HepG2 (cell line): ENCODE measurements around the gene SIVA1. TPM values are rescaled to one million over a fixed set of nuclear protein-coding genes. Genes with fewer than 3 reads are reported as not detected.

Source experiments
- ATF7 ChIP-seq, 2 experiments: fragments of 450-650 bp in 1 of 2; sonication (generic) in 1 of 2; formaldehyde crosslinking in 1 of 2; IDR thresholded peaks; 2 replicates each; pipeline versions ENCODE4 v1.4.0 to v1.6.1; 2016 to 2020; ENCODE audit warnings: antibody characterized with exemption in 1 of 2, mild to moderate bottlenecking in 1 of 2, missing genetic modification reagents in 1 of 2
- GFI1 ChIP-seq: sonication (generic); formaldehyde crosslinking; IDR thresholded peaks from 2 replicates; pipeline ENCODE4 v1.5.0; 2020; ENCODE audit warnings: missing genetic modification reagents, mild to moderate bottlenecking, borderline replicate concordance
- JUNB ChIP-seq: sonication (generic); formaldehyde crosslinking; IDR thresholded peaks from 2 replicates; pipeline ENCODE4 v1.8.0; 2022; ENCODE audit warnings: missing genetic modification reagents, mild to moderate bottlenecking, borderline replicate concordance
- KDM3A ChIP-seq: IDR thresholded peaks from 2 replicates; pipeline ENCODE4 v1.6.1; 2018; ENCODE audit warnings: low read depth, missing compliant biosample characterization
- KDM5B ChIP-seq: sonication (generic); formaldehyde crosslinking; IDR thresholded peaks from 2 replicates; pipeline ENCODE4 v1.4.0; 2020; ENCODE audit warnings: missing genetic modification reagents, mild to moderate bottlenecking, borderline replicate concordance
- NFATC3 ChIP-seq: sonication (generic); formaldehyde crosslinking; IDR thresholded peaks from 2 replicates; pipeline ENCODE4 v1.5.1; 2020; ENCODE audit warnings: mild to moderate bottlenecking, missing genetic modification reagents
- PATZ1 ChIP-seq: sonication (generic); formaldehyde crosslinking; IDR thresholded peaks from 2 replicates; pipeline ENCODE4 v1.4.0; 2020; ENCODE audit warnings: missing genetic modification reagents
- PRPF4 ChIP-seq: fragments of 200-400 bp; formaldehyde crosslinking; IDR thresholded peaks from 2 replicates; pipeline ENCODE4 v1.6.1; 2016; ENCODE audit warnings: low read length, low read depth; ENCODE audit not compliant: poor library complexity, severe bottlenecking
- TOE1 ChIP-seq: sonication (generic); formaldehyde crosslinking; IDR thresholded peaks from 2 replicates; pipeline ENCODE4 v1.4.0; 2020; ENCODE audit warnings: mild to moderate bottlenecking, missing genetic modification reagents
- TSC22D2 ChIP-seq: sonication (generic); formaldehyde crosslinking; IDR thresholded peaks from 2 replicates; pipeline ENCODE4 v1.5.1; 2020; ENCODE audit warnings: missing genetic modification reagents, mild to moderate bottlenecking, borderline replicate concordance
- ZBTB7B ChIP-seq: sonication (generic); formaldehyde crosslinking; IDR thresholded peaks from 2 replicates; pipeline ENCODE4 v1.4.0; 2020; ENCODE audit warnings: missing genetic modification reagents
- ZC3H4 ChIP-seq: sonication (generic); formaldehyde crosslinking; IDR thresholded peaks from 2 replicates; pipeline ENCODE4 v1.4.0; 2020; ENCODE audit warnings: missing genetic modification reagents, borderline replicate concordance
- ZFP37 ChIP-seq: sonication (generic); formaldehyde crosslinking; IDR thresholded peaks from 2 replicates; pipeline ENCODE4 v1.4.0; 2020; ENCODE audit warnings: missing genetic modification reagents, borderline replicate concordance
- ZHX1 ChIP-seq: sonication (generic); formaldehyde crosslinking; IDR thresholded peaks from 2 replicates; pipeline ENCODE4 v1.8.1; 2022; ENCODE audit warnings: low read depth, mild to moderate bottlenecking, missing genetic modification reagents
- ZNF256 ChIP-seq: sonication (generic); formaldehyde crosslinking; conservative IDR thresholded peaks from 2 replicates; pipeline ENCODE4 v1.4.0; 2020; ENCODE audit warnings: missing genetic modification reagents
- ZNF652 ChIP-seq: IDR thresholded peaks from 2 replicates; pipeline ENCODE4 v1.6.1; 2016; ENCODE audit warnings: low read depth, borderline replicate concordance
- ZNF691 ChIP-seq: sonication (generic); formaldehyde crosslinking; IDR thresholded peaks from 2 replicates; pipeline ENCODE4 v1.4.0; 2020; ENCODE audit warnings: missing genetic modification reagents, low read depth, mild to moderate bottlenecking, borderline replicate concordance
- ZNF746 ChIP-seq: sonication (generic); formaldehyde crosslinking; IDR thresholded peaks from 2 replicates; pipeline ENCODE4 v1.8.0; 2022; ENCODE audit warnings: mild to moderate bottlenecking, missing genetic modification reagents
- ZNF749 ChIP-seq: sonication (generic); formaldehyde crosslinking; IDR thresholded peaks from 2 replicates; pipeline ENCODE4 v1.8.0; 2022; ENCODE audit warnings: mild to moderate bottlenecking, missing genetic modification reagents, moderate library complexity, borderline replicate concordance
- ZNF768 ChIP-seq: sonication (generic); formaldehyde crosslinking; IDR thresholded peaks from 2 replicates; pipeline ENCODE4 v1.4.0; 2020; ENCODE audit warnings: missing genetic modification reagents
- ZUFSP ChIP-seq: sonication (generic); formaldehyde crosslinking; IDR thresholded peaks from 2 replicates; pipeline ENCODE4 v1.9.0; 2021; ENCODE audit warnings: missing genetic modification reagents, mild to moderate bottlenecking, borderline replicate concordance
- polyA plus RNA-seq, 8 experiments: library from polyadenylated mRNA; depleted of rRNA in 3 of 8; stranded (reverse) in 7 of 8; unstranded in 1 of 8; fragments of >200 nt; fragmentation: Illumina TruSeq in 4 of 8; extraction: Trizol in 4 of 8; gene quantifications; 2 replicates each; pipeline versions ENCODE4 v1.2.1 to v1.2.3, GENCODE V29; 2011 to 2016; ENCODE audit warnings: low read depth in 4 of 8, missing spikeins in 1 of 8, mixed read lengths in 1 of 8; ENCODE audit not compliant: insufficient read depth in 1 of 8
- total RNA-seq, 5 experiments: library from RNA; depleted of rRNA; stranded (reverse); fragments of >200 nt; fragmentation: Illumina TruSeq; extraction: Trizol; gene quantifications; 2 replicates each; pipeline ENCODE4 v1.2.3, GENCODE V29; 2016; ENCODE audit warnings: low read depth in 1 of 5

The SIVA1 gene
- total and polyA plus RNA-seq, 2 of the 13 experiments (the other 11 are each of a cell fraction or from before 2014, with no cell fraction given) = 123 to 186 TPM

GRCh38 chr14:104752735-104753527, at the start of gene SIVA1 (continued):
- peak; percentile 59; the same call in 1 of the 2 replicates for TF ChIP-seq PATZ1 (CRISPR knock-in tag)
- no peak for TF ChIP-seq PRPF4
- no peak for TF ChIP-seq ZUFSP (CRISPR knock-in tag)
- 0 out of 2 replicates have a peak, but pooled peaks have one; percentile 44 for TF ChIP-seq ZC3H4 (CRISPR knock-in tag)
- no peak; the same call in 1 of the 2 replicates for TF ChIP-seq ZNF256 (CRISPR knock-in tag)
- no peak for TF ChIP-seq NFATC3 (CRISPR knock-in tag)
- peak; percentile 62; the same call in 1 of the 2 replicates for TF ChIP-seq TSC22D2
- TF ChIP-seq ZNF691 = peak; percentile 66; the same call in 1 of the 2 replicates
- TF ChIP-seq JUNB = no peak
- peak; percentile 30; the same call in 1 of the 2 replicates for TF ChIP-seq KDM3A (CRISPR knock-in tag)
- peak; percentile 87 for TF ChIP-seq ZHX1 (CRISPR knock-in tag)
- peak; percentile 62 for TF ChIP-seq ZBTB7B (CRISPR knock-in tag)
- TF ChIP-seq TOE1 = no peak
- peak; percentile 77 for TF ChIP-seq GFI1 (CRISPR knock-in tag)
- no peak for TF ChIP-seq ZNF746
- peak; percentile 83; the same call in 1 of the 2 replicates for TF ChIP-seq ZNF749 (CRISPR knock-in tag)
- TF ChIP-seq ZNF652 = no peak
- TF ChIP-seq ZNF768 = peak; percentile 69; the same call in 1 of the 2 replicates
- TF ChIP-seq ZFP37 = no peak
- TF ChIP-seq ATF7 (IDR thresholded peaks at IDR 0.05) = peak; percentile 86
- 0 out of 2 replicates have a peak, but pooled peaks have one; percentile 12 for TF ChIP-seq ATF7 (CRISPR knock-in tag; IDR thresholded peaks at IDR 0.05)
- TF ChIP-seq KDM5B = peak; percentile 76
